ENCODE data around the gene MAP2K3. TPM values are rescaled to one million over a fixed set of nuclear protein-coding genes. Genes with fewer than 3 reads are reported as not detected.

Gene MAP2K3
- total RNA-seq = 100 to 1,000 TPM; 151 to 153 TPM

DNA sequence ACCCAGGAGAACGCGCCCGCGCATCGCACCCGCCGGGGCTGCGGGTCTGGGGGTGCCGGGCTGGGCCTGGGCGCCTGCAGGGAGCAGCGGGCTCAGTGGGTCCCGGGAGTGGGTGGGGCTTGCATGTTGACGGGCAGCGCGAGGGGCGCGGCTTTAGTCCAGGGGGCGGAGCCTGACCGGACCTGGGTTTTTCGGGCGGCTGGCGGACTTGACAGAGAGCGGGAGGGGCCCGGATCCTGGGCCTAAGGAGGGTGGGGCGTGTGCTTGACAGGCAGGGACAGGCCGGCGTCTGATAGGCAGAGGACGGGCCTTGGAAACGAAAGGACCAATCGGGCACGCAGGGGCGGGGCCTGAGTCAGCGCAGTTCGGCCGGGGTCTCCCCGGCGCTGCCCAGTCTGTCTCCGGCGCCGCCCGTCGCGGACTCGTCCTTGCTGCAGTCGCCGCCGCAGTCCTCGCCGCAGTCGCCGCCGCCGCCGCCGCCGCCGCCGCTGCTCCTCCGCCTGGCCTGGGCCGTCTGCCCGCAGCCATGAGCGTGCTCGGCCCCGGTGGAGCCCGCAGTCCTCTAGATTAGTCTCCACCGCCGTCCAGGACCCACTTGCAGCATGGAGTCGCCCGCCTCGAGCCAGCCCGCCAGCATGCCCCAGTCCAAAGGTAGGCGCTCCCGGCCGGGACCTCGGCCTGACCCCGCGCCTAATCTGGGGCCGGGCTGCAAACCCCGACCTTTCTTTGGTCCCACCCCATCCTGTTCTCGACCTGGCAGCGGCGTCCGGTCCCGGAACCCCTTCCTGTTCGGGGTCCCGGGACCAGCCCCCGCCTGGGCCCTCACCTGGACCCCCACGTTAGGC, at the start of gene MAP2K3:
TSS of gene MAP2K3 (plus strand) at position 393 of the 845 bp plus-strand sequence. CDS start at position 603, 210 bp downstream.
- H3K36me3 Mint-ChIP-seq (ENCODE audit: low read depth) = peaks cover 32% of the 10 kb centered on the region
- CTCF ChIA-PET = interaction anchor here (1.0 to 4.1 kb wide), 7 partner anchors 9 to 241 kb away, joined by 3 to 29 read pairs (median 4); no protein-coding TSS in a partner anchor
- peak within 1 kb of the TSS; percentile 99 for H3K4me3 Mint-ChIP-seq
- intact Hi-C loops (cut with micrococcal nuclease) = loop anchor here (1.0 to 10.0 kb wide), 4 partner anchors 70 to 240 kb away; partner anchors contain the start of genes DHRS7B, TMEM11 and USP22
- POLR2A ChIA-PET = interaction anchor here (1.0 to 1.3 kb wide), 3 partner anchors 32 to 245 kb away, joined by 3 to 4 read pairs (median 3); partner anchors contain the start of gene NATD1
- ATAC-seq (peak; percentile 78), DNase-seq (peak; percentile 99)
- no peaks in the 10 kb centered on the region for H3K27me3 Mint-ChIP-seq
- H3K27ac Mint-ChIP-seq = peak within 1 kb of the TSS; percentile 95
- TF ChIP-seq, protein P1, sequence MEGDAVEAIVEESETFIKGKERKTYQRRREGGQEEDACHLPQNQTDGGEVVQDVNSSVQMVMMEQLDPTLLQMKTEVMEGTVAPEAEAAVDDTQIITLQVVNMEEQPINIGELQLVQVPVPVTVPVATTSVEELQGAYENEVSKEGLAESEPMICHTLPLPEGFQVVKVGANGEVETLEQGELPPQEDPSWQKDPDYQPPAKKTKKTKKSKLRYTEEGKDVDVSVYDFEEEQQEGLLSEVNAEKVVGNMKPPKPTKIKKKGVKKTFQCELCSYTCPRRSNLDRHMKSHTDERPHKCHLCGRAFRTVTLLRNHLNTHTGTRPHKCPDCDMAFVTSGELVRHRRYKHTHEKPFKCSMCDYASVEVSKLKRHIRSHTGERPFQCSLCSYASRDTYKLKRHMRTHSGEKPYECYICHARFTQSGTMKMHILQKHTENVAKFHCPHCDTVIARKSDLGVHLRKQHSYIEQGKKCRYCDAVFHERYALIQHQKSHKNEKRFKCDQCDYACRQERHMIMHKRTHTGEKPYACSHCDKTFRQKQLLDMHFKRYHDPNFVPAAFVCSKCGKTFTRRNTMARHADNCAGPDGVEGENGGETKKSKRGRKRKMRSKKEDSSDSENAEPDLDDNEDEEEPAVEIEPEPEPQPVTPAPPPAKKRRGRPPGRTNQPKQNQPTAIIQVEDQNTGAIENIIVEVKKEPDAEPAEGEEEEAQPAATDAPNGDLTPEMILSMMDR (IDR thresholded peaks at IDR 0.05) = no peak
- H3K9me3 Mint-ChIP-seq = no peaks in the 10 kb centered on the region
- peaks cover 48% of the 10 kb centered on the region for H3K4me1 Mint-ChIP-seq (ENCODE audit: low read depth)

DNA sequence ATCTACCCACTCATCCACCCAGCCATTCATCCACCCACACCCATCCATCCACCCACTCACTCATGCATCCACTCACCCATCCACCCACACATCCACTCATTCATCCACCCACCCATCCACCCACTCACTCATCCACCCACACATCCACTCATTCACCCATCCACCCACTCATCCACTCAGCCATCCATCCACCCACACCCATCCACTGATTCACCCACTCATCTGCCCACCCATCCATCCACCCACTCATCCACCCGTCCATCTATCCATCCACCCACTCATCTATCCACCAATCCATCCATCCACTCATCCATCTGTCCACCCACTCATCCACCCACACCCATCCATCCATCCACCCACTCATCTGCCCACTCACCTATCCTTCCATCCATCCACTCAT, 48.6 kb upstream of the MAP2K3 start:
- H3K36me3 Mint-ChIP-seq (ENCODE audit: low read depth) = peaks cover 7% of the 10 kb centered on the region
- intact Hi-C loops (cut with micrococcal nuclease) = no loop called here

DNA sequence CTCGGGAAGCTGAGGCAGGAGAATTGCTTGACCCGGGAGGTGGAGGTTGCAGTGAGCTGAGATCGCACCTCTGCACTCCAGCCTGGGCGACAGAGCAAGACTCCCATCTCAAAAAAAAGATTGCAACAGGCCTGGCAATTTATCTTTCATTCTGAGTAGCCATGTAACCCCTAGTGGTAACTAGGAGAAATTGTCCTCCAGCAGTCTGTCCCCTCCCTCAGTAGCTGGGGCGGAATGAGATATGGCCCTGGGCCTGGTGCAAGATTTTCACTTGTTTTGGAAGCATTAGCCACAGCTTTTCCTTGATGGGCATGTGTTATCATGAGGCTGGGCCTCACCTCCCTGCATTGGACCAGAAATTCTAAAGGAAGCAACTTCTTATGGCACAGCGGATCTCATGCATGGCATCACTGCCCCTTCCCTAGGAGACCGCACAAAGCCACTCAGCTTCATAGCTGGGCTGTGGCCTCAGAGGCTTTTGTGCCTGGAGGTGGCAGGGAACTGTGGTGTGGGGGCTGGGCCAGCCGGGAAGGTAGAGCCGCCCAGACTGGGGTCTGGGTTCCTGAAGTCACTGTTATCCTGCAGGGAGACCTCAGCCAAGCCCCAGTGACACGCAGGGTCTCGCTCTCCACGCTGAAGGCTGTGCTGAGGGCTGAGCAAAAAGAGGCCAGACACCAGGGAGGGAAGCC, 44.7 kb upstream of the MAP2K3 start:
- ATAC-seq (peak; percentile 61), DNase-seq (no peak)
- intact Hi-C loops (cut with micrococcal nuclease) = no loop called here
- ChIA-PET POLR2A (no interaction called here), CTCF (interaction anchor here (1.2 to 1.8 kb wide), 4 partner anchors 39 to 120 kb away, joined by 3 to 6 read pairs (median 4); no protein-coding TSS in a partner anchor)
- TF ChIP-seq, protein P1 (IDR thresholded peaks at IDR 0.05) = peak; percentile 27
- no peaks in the 10 kb centered on the region for H3K4me1 Mint-ChIP-seq (ENCODE audit: low read depth)
- no peak overlapping the region for H3K4me3 Mint-ChIP-seq
- H3K27ac Mint-ChIP-seq = no peak overlapping the region
- H3K36me3 Mint-ChIP-seq (ENCODE audit: low read depth) = no peaks in the 10 kb centered on the region
- no peaks in the 10 kb centered on the region for H3K27me3 Mint-ChIP-seq
- H3K9me3 Mint-ChIP-seq = no peaks in the 10 kb centered on the region

More for the DNA sequence above, 48.6 kb upstream of the MAP2K3 start:
- Mint-ChIP-seq H3K27ac (no peak overlapping the region), H3K9me3 (peaks cover 7% of the 10 kb centered on the region), H3K4me3 (no peak overlapping the region), H3K4me1 (ENCODE audit: low read depth) (no peaks in the 10 kb centered on the region), H3K27me3 (no peaks in the 10 kb centered on the region)
- no peak for DNase-seq
- ATAC-seq = no peak
- CTCF ChIA-PET = no interaction called here
- POLR2A ChIA-PET = no interaction called here
- TF ChIP-seq, protein P1 (IDR thresholded peaks at IDR 0.05) = no peak

DNA sequence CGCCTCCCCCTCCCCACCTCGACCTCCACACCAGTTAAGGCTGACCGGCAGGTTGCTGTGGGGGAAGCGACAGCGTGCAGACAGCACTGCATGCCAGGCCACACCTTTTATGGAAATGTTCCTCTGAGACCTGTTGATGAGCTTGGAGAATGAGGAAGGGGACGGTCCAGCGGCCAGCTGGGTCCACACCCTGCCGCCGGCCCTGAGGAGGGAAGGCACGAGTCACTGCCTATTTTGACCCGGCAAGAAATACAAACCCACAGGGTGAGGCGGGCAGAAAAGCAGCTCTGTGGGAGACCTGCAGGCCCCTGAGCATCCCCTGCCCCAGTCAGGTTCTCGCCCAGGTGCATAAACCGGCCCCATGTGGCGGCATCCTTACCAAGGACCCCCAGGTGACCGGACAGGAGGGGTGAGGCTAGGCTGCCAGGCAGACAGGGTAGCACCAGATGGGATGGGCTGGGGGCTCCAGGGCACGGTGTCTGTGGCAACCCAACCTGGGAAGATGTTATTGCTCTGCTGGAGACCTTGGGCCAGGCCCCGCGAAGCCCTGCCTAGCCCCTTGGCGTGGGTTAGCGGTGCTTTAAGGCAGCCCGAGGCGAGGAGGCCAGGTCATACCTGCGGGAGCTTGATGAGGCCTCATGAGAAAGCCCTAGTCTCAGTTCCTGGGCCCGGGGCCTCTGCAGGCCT, 44.0 kb upstream of the MAP2K3 start:
- no peak for DNase-seq
- CTCF ChIA-PET = interaction anchor here (1.2 to 1.8 kb wide), 3 partner anchors 39 to 121 kb away, joined by 3 to 6 read pairs (median 5); no protein-coding TSS in a partner anchor
- H3K4me3 Mint-ChIP-seq = no peak overlapping the region
- TF ChIP-seq, protein P1 (IDR thresholded peaks at IDR 0.05) = no peak
- H3K36me3 Mint-ChIP-seq (ENCODE audit: low read depth) = no peaks in the 10 kb centered on the region
- intact Hi-C loops (cut with micrococcal nuclease) = no loop called here
- POLR2A ChIA-PET = no interaction called here
- H3K4me1 Mint-ChIP-seq (ENCODE audit: low read depth) = no peaks in the 10 kb centered on the region
- no peak overlapping the region for H3K27ac Mint-ChIP-seq
- H3K9me3 Mint-ChIP-seq = no peaks in the 10 kb centered on the region
- ATAC-seq = no peak
- H3K27me3 Mint-ChIP-seq = no peaks in the 10 kb centered on the region
